ENCODE data around the gene ZCCHC14.

The ZCCHC14 gene
- 26.4 to 28.9 reads per million in 2 donors for total RNA-seq

DNA sequence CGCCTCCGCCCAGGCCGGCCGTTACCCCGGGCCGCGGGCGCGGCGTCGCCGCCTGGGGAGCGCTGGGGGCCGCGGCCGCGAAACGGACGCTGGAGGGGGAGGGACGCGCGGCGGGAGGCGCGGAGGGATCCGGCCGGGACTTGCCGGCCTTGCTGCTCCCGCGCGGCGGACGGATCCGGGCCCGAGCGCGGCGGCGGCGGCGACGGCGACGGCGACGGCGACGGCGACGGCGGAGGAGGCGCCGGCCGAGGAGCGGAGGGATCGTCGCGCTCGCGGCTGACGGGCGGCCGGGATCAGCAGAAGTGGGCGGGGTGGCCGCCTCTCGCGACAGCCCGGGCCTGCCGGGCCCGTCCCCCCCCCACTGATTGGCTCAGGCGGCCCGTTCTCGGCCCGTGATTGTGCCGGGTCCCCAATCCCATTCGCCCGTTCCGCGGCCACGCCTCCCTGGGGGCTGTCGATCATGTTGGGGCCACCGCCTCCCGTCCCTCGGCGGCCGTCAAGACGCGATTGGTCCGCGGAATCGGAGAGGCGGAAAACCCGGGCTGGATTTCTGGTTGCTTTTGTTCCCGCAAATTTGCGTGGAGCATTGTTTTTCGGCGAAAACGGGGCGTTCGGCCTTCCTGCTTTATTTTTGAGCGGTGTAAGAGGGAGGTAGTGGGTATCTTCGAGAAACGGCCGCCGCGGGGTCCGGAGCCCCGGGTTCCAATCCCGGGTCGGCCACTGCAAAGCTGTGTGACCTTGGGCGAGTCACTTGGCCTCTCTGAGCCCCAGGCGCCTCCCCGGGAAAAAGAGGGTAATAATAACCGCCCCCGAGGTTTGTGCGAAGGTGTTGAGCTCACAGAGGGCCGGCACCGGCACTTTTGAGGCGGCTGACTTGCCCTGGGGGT, at the start of gene ZCCHC14:
Gene ZCCHC14, minus strand, starts transcription at position 304 of the 887 bp plus-strand sequence. CDS start 786 bp downstream, outside the sequence.
- peak; percentile 99 for DNase-seq

DNA sequence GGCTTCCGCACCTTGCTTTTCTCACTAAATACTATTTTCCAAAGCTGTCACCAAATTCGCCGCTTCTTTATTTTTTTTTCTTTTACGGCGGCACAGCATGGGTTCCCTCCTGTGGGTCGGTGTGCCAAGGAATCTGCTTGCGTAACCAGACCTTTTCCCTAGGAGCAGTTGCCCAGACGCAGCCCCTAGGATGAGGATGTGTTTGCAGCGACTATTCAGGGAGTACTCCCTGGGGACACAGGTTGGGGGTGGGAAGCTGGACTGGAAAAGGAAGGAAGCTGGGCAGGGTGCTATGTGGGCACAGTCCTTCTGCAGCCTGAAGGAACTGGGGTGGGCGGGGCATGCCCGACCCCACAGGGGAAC, 49.0 kb upstream of the ZCCHC14 start:
- no peak for DNase-seq

DNA sequence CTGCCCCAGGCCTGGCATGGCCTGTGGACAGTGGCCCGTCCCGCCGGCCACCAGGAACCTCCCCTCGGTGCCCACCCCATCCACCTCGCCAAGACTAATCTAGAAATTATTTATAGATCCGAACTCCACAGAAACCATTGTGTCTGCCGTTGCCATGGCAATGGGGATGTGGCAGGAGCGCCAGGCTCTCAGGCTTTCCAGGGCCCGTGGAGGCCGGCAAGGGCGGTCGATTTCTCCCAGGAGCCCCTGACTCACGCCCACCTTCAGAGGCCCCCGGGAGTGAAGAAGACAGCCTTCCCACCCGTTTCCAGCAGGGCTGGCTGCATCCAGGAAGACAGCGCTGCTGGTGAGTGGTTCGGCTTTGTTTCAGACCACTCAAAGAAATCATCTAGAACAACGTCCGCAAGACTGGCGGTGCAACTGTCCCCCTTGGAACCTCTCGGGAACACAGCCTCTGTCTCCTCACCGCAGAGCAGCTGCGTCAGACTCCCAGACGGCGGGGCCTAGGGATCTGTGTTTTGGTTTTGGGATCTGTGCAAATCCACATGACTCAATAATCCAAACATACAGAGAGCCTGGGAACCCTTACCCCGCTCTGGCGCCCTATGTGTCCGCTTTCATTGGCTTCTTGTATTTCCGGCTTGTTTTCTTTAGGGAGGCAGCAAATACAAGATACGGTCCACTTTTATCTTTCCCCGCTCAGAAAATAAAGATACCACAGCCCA, 48.5 kb upstream of the ZCCHC14 start:
- DNase-seq = no peak

DNA sequence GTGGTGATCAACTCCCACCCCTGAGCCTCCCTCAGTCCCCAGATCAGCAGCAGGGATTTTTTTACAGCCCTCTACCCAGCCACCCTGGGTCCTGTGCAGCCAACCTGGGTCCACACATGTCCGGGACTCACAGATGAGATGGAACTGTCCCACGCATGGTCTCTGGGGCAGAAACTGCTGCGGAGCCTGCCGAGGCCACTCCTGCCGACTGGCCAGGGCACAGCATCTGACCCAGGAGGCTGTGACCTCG, 48.0 kb upstream of the ZCCHC14 start:
- DNase-seq = no peak

DNA sequence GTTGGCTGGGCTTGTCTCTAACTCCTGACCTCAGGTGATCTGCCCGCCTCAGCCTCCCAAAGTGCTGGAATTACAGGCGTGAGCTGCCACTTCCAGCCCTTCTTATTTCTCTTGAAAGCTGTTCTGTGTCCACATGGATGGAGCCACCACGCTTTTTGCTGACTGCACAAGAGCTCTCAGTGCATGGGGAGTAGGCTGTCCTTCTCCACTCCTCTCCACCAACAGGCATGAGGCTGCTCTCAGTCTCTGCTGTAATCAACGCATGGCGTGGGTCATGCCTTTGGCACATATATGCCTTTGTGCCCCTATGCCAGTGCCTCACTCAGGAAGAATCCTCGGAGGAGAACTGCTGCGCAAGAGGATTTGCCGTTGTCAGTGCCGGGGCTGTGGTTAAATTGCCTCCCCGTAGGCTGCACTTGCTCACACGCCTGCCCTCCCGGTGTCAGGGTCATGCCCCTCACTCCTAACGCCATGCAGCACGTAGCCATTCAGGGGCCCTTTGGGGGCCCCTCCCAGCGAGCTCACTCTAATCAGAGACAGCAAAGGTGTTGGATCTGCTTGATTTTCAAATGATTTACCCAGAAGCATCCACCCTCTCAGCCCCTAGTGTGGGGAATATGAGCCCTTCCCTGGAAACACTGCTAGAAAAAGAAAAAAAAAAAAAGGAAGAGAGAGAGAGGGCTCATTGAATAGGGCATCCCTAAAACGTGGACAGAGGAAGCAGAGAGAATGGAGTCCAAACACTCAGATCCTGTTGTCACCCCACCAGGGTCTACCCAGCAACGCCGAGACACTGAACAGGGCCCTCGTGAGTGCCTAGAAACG, 47.5 kb upstream of the ZCCHC14 start:
- DNase-seq = no peak

DNA sequence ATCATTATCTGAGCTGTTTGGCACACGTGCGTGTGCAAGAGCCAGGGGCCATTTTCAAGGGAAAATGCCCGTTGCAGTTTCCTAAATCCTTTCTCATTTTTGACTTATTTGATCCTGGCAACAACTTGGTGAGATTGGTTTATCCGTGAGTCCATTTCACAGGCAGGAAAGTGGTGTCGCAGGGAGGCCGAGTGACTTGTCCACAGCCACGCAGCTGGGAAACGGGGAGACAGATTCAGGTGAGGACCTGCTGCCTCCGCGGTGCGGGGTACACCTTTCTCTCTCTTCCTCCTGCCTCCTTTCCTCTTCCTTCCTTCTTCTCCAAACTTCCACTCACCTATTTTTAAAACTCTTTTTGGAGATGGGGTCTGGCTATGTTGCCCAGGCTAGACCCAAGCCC, 46.3 kb upstream of the ZCCHC14 start:
- no peak for DNase-seq

DNA sequence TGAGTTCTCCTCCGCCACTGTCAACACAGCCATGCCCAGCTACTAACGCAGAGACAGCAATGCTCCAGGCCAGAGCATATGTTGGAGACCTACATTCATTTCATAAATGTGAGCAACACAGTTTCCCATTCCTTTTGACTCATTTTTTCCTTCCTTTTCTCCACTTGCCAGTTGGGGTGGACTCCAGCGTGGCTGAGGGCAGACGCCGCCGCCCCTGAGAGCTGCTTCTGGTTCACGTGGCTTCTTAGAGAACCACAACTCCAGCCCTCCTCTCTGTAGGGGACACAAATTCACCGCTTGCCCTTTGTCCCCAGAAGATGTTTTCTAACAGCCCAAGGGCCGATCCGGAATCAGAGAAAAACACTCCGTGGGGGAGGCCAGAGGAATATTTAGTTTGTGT, 45.8 kb upstream of the ZCCHC14 start:
- no peak for DNase-seq

DNA sequence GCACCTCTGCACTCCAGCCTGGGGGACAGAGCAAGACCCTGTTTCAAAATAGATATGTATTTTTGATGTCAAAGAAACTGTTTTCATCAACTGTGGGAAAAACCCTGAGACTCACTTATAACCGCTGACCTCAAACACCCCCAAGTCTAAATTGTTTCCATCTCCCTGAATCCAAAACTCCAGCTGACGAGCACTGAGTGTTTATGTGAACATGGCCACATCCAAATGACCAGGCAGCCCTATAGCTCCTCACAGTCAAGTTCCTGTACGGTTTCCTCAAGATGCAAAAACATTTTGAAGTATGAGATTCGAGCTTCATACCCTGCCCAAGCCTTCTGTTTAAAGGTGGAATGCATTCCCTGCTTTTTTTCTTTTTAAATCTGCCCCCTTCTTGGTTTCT, 45.3 kb upstream of the ZCCHC14 start:
- no peak for DNase-seq

- no peak for DNase-seq
These were observed 43.9 kb upstream of the ZCCHC14 start for GRCh38 chr16:87536795-87537142.

DNA sequence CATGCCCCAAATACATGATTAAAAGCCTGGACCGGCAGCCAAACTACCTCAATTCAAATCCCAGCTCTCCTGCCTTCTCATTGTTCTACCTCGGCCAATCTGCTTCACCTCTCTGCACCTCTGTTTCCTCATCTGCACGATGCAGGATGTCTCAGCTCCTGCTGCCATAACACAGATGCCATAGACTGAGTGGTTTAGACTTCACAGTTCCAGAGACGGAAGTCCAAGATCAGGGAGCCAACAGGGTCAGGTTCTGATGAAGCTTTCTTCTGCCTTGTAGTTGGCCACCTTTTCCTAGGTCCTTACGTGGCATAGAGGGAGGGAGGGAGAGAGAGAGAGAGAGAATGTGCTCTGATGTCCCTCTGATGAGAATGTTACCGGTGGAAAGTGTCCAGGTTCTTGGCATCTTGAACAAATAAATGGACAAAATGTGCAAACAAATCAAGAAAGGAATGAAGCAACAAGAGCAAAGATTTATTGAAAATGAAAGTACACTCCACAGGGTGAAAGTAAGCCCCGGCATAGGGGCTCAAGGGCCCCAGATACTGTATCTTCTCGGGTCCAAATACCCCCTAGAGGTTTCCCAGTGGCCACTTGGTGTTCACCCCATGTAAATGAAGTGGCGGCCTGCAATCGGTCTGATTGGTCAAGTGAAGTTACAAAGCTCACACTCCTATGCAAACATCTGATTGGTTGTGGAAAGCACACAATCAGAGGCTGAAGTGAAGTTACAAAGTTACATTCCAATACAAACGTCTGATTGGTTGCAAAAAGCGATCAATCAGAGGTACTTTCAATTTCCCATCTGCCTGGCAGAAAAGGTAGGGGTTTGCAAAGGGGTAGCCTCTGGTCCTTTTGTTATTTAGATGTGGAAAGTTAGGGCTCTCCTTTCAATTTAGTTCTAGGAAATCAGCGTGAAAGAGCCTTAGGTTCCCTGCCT, 43.3 kb upstream of the ZCCHC14 start:
- DNase-seq = no peak

- DNase-seq = no peak
These were observed 42.6 kb upstream of the ZCCHC14 start for GRCh38 chr16:87535457-87535854.

GRCh38 chr16:87534751-87535150, 41.9 kb upstream of the ZCCHC14 start:
- no peak for DNase-seq

DNA sequence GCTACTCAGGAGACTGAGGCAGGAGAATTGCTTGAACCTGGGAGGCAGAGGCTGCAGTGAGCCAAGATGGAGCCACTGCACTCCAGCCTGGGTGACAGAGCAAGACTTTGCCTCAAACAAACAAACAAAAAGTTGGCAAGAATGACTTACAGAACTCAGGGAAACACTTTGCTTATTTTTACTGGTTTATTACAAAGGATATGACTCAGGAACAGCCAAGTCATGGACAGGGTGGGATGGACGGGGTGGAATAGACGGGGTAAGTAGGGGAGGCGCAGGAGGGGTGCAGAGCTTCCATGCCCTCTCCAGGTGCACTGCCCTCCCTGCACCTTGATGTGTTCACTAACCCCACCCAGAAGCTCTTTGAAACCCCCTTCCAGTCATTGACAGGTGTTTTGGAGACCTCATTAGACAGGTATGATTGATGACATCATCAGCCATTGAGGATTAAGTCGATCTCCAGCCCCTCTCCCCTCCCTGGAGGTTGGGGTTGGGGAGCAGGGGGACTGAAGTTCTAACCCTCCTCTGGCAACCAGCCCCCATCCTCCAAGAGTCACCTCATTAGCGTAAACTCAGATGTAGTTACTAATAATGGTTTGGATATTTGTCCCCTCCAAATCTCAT, 41.3 kb upstream of the ZCCHC14 start:
- no peak for DNase-seq

- no peak for DNase-seq
These were observed 40.2 kb upstream of the ZCCHC14 start for GRCh38 chr16:87533061-87533460.

DNA sequence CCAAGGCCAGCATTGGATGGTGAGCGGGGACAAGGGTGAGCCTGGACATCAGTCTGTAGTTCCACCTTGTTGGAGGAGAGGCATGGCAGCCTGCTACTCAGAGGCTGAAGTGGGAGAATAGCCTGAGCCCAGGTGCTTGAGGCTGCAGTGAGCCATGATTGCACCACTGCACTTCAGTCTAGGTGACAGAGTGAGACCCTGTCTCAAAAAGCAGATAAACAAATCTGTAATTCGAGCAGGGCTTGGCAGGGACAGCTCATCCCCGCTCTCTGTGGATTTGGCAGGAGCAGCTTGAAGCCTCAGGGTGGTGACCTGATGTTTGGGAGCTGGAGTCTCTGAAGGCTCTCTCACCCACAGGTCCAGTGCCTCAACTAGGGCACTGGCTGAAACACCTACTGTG, 38.6 kb upstream of the ZCCHC14 start:
- no peak for DNase-seq

GRCh38 chr16:87528690-87529579, 36.1 kb upstream of the ZCCHC14 start:
- no peak for DNase-seq

- no peak for DNase-seq
These were observed 34.4 kb upstream of the ZCCHC14 start for GRCh38 chr16:87527055-87527724.

DNA sequence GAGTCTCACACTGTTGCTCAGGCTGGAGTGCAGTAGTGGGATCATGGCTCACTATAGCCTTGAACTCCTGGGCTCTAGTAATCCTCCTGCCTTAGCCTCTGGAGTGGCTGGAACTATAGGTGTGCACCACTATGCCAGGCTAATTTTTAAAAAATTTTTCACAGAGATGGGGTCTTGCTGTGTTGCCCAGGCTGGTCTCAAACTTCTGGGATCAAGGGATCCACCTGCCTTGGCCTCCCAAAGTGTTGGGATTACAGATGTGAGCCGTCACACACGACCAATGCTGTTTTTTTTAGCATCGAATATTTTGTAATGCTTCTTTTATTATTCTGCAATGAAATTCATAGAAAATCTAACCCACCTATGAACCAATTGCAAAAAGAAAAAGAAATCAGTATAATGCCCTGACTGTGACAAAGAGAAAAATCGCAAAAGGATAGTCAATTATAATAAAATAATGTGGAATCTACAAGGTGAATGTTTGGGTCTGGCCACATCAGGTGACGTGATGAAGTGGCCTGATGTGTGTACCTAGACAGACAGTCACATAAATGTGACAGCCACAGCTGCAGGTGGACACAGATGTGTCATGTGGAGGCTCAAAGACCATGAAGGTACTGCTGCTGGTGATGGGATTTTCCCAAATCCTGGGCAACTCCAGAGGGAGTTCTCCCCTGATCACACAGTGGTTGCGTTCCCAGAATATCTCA, 33.6 kb upstream of the ZCCHC14 start:
- no peak for DNase-seq

DNA sequence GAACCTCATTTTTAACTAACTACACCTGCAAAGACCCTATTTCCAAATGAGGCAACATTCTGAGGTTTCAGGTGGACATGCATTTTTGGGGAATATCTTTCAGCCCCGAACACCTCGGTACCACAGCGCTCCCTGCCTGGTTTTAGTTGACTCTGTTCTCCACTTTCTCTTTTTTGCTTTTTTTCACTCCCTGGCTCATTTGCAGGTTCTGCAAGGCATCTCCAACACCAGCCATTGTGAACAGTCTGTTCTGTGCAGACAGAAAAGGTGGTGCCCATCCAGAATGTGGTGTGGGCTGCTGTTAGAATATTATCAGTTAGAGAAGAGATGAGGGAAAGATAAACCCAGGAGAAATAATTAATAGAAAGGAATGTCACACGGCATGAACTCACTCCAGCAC, 32.5 kb upstream of the ZCCHC14 start:
- no peak for DNase-seq

GRCh38 chr16:87524407-87524806, 31.6 kb upstream of the ZCCHC14 start:
- DNase-seq = no peak

All from activated gamma-delta T cell (primary cell).